Activated CD8-positive, alpha-beta T cell treated with anti-CD3 and anti-CD28 coated beads for 36 hours (primary cell): ENCODE results near the gene CACNA2D4. TPM values are rescaled to one million over a fixed set of nuclear protein-coding genes. Genes with fewer than 3 reads are reported as not detected.

ENCODE experiments used
- ATAC-seq: fragments of 200-7000 bp; cut with Tn5 transposase; one replicate; pipeline ENCODE4 v1.10.0; 2021; ENCODE audit warnings: mild to moderate bottlenecking, moderate library complexity
- CTCF ChIA-PET: fragments of 350-600 bp; sonication (Branson Sonifier 250); formaldehyde crosslinking; loops from one replicate; lab custom pipeline; 2021; ENCODE audit warnings: antibody characterized with exemption; lab: Charles Lee
- POLR2A ChIA-PET: fragments of 350-600 bp; sonication (Branson Sonifier 250); formaldehyde crosslinking; loops from one replicate; lab custom pipeline; 2021; ENCODE audit warnings: antibody characterized with exemption; lab: Charles Lee
- DNase-seq: peaks from one replicate; pipeline ENCODE4 v3.0.0-alpha.2; 2020
- H3K27ac Mint-ChIP-seq: one replicate; pipeline ENCODE4 v1.8.0; 2021; ENCODE audit warnings: mild to moderate bottlenecking, mixed read lengths
- H3K27me3 Mint-ChIP-seq: one replicate; pipeline ENCODE4 v1.8.0; 2021; ENCODE audit warnings: mixed read lengths
- H3K36me3 Mint-ChIP-seq: one replicate; pipeline ENCODE4 v1.8.0; 2021; ENCODE audit warnings: low read depth, mixed read lengths
- H3K4me1 Mint-ChIP-seq: one replicate; pipeline ENCODE4 v1.8.0; 2021; ENCODE audit warnings: low read depth, mixed read lengths
- H3K4me3 Mint-ChIP-seq: one replicate; pipeline ENCODE4 v1.8.0; 2021; ENCODE audit warnings: mild to moderate bottlenecking, moderate library complexity, mixed read lengths
- H3K9me3 Mint-ChIP-seq: one replicate; pipeline ENCODE4 v1.8.0; 2021; ENCODE audit warnings: mixed read lengths
- intact Hi-C: fragments of 100-400 bp; cut with micrococcal nuclease; formaldehyde crosslinking; loops from one replicate; pipeline ENCODE4 v1.10.0; 2022
- total RNA-seq, 2 experiments: library from RNA; stranded (reverse); gene quantifications; one replicate each; pipeline ENCODE4 v1.2.3, GENCODE V29; 2021
- TF ChIP-seq, protein P1 (sequence below): fragments of 200-600 bp; IDR thresholded peaks from one replicate; pipeline ENCODE4 v1.8.0; 2022; ENCODE audit warnings: antibody characterized with exemption, mild to moderate bottlenecking

The CACNA2D4 gene
- total RNA-seq, 2 experiments from 2014 or later = 4.2 to 4.3 TPM

DNA sequence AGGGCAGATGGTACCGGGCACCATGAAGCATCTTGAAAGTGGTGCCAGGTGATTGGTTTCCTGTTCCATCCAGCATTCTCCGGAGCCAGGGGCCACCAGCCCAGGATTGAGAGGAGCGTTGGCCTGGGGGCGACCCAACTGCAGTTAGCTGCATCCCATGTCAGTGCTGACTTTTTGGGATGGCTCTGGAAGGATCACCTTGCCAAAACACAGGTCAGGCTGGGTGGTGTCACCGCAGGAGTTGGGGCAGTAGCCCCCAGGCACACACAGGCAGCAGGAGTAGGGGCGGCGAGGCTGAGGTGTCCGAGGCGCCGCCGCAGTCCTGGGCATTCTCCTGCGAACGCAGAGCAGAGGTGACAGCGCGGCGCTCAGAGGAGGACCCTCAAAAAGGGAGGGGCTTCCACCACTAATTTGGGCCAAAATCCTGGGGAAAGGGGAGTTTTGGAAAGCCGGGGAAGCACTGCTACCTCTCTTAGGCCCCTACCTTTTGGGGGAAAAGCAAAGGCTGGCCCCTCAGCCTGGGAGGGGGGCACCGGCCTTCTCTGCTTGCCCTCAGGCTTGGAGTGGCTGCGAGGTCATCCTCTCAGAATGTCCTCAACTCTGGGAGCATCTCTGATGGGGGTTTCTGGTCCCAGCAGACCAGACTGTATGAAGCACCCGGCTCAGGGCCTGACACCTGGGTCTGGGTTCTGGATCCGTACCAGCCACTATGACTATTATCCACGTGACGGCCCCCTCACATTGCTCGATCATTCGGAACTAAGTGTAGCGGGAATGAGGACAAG, 124.8 kb downstream of the CACNA2D4 start:
- DNase-seq (no peak), ATAC-seq (no peak)
- TF ChIP-seq, protein P1, sequence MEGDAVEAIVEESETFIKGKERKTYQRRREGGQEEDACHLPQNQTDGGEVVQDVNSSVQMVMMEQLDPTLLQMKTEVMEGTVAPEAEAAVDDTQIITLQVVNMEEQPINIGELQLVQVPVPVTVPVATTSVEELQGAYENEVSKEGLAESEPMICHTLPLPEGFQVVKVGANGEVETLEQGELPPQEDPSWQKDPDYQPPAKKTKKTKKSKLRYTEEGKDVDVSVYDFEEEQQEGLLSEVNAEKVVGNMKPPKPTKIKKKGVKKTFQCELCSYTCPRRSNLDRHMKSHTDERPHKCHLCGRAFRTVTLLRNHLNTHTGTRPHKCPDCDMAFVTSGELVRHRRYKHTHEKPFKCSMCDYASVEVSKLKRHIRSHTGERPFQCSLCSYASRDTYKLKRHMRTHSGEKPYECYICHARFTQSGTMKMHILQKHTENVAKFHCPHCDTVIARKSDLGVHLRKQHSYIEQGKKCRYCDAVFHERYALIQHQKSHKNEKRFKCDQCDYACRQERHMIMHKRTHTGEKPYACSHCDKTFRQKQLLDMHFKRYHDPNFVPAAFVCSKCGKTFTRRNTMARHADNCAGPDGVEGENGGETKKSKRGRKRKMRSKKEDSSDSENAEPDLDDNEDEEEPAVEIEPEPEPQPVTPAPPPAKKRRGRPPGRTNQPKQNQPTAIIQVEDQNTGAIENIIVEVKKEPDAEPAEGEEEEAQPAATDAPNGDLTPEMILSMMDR = no peak
- Mint-ChIP-seq H3K36me3 (peaks cover 2% of the 10 kb centered on the region), H3K27me3 (no peaks in the 10 kb centered on the region), H3K27ac (no peak overlapping the region), H3K4me1 (peaks cover 25% of the 10 kb centered on the region), H3K9me3 (no peaks in the 10 kb centered on the region), H3K4me3 (no peak overlapping the region)
- intact Hi-C loops = no loop called here
- POLR2A ChIA-PET = interaction anchor here (0.5 kb wide), 1 partner anchor 102 kb away, joined by 3 read pairs; no protein-coding TSS in a partner anchor
- CTCF ChIA-PET = interaction anchor here (7.7 to 16.4 kb wide), 3 partner anchors 143 to 161 kb away, joined by 135 to 456 read pairs (median 152); partner anchors contain the start of gene WNT5B

DNA sequence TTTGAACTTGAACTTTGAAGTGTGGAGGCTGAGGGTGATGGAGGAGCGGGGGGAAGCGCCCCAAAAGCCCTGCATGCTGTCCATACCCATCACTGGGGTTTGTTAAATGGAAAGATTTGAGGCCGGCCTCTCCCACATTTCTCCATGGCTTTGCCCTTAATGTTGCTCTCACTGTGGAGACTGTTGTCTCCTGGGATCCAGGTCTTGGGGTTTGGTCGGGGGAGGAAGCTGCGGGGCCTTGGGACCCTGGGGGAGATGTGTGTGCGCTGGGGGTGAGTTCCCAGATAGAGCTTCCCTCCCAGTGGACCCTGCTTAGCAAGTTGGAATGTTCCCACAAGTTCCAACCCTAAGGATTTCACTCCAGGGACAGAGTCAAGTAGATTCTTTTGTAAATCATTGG, 126.0 kb downstream of the CACNA2D4 start:
- DNase-seq (no peak), ATAC-seq (no peak)
- Mint-ChIP-seq H3K4me3 (no peak overlapping the region), H3K27me3 (no peaks in the 10 kb centered on the region), H3K4me1 (peaks cover 25% of the 10 kb centered on the region), H3K9me3 (no peaks in the 10 kb centered on the region), H3K27ac (peak overlapping the region; percentile 86), H3K36me3 (peaks cover 2% of the 10 kb centered on the region)
- intact Hi-C loops = no loop called here
- CTCF ChIA-PET = interaction anchor here (0.5 to 16.4 kb wide), 15 partner anchors 10 to 242 kb away, joined by 3 to 456 read pairs (median 8); partner anchors contain the start of genes ADIPOR2 and WNT5B
- TF ChIP-seq, protein P1 = no peak
- POLR2A ChIA-PET = interaction anchor here (0.6 kb wide), 1 partner anchor 138 kb away, joined by 3 read pairs; no protein-coding TSS in a partner anchor

DNA sequence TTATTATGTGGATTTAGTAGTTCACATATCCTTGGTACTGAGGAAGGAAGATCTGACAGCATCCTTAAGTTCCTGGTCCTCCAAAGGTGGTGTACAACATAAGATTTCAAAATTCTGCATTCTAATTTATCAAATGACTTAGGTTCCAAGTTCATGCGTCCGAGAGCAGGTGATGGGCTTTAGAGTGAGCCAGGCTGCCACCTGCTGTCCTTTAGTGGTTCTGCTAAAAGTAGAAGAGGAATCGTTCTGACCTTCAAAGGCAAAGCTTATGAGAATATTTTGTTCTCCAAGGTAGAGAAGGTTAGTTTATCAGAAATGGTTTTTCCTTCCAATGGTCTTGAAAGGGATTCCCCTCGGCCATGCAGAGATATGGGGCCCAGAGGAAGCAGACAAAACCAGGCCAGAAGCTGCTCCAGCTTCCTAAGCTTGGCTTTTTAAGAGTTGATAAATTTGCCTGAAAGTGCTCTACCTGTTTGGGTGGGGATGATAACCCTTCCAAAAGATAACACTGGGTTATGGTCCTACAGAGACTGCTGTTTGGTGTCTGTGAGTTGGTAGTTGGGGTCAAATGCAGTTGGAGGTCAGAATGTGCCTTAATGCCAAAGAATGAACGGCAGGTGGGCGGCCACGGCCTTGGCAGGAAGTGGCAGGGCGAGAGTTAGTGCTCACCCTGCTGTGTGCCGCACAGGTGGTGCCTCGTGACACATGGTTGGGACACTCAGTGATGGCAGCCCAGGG, 127.2 kb downstream of the CACNA2D4 start:
- ChIA-PET CTCF (interaction anchor here (0.6 to 16.4 kb wide), 61 partner anchors 8 to 791 kb away, joined by 3 to 456 read pairs (median 4); partner anchors contain the start of genes ADIPOR2, CACNA2D4 and WNT5B), POLR2A (interaction anchor here (0.6 to 1.3 kb wide), 4 partner anchors 129 to 157 kb away, joined by 3 to 4 read pairs (median 3); no protein-coding TSS in a partner anchor)
- peak; percentile 88 for DNase-seq
- Mint-ChIP-seq H3K27ac (peak overlapping the region; percentile 86), H3K9me3 (no peaks in the 10 kb centered on the region), H3K27me3 (no peaks in the 10 kb centered on the region), H3K4me1 (peaks cover 25% of the 10 kb centered on the region), H3K36me3 (peaks cover 2% of the 10 kb centered on the region), H3K4me3 (no peak overlapping the region)
- intact Hi-C loops = loop anchor here (1.0 kb wide), 1 partner anchor 139 kb away; no protein-coding TSS in a partner anchor
- TF ChIP-seq, protein P1 = peak; percentile 79
- ATAC-seq = peak; percentile 51

DNA sequence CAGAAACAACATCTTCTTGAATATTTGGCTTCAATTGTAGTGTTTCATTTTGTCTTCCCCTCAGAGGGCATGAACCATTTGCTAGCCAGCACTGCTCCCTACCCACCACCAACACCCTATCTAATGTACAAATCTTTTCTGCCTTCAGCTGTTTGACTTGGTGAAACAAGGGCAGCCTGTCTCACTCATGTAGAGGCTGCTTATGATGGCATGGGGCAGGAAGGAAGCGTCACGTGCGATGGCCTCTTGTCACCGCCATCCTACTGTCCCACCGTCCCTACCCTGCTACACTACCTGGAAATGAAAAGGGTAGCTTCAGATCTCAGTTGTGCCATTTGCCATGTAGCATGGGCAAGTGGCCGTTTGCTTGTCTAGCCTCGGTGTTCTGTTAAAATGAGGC, 128.0 kb downstream of the CACNA2D4 start:
- Mint-ChIP-seq H3K27me3 (no peaks in the 10 kb centered on the region), H3K27ac (no peak overlapping the region), H3K36me3 (peaks cover 5% of the 10 kb centered on the region), H3K4me1 (peaks cover 21% of the 10 kb centered on the region), H3K9me3 (no peaks in the 10 kb centered on the region), H3K4me3 (no peak overlapping the region)
- POLR2A ChIA-PET = interaction anchor here (1.0 to 1.3 kb wide), 3 partner anchors 128 to 156 kb away, joined by 3 to 4 read pairs (median 3); no protein-coding TSS in a partner anchor
- ATAC-seq (no peak), DNase-seq (no peak)
- TF ChIP-seq, protein P1 = no peak
- CTCF ChIA-PET = interaction anchor here (0.9 to 16.4 kb wide), 38 partner anchors 8 to 243 kb away, joined by 3 to 456 read pairs (median 6); partner anchors contain the start of genes ADIPOR2, CACNA2D4 and WNT5B
- intact Hi-C loops = no loop called here
